Thymus (tissue), 11 donors: ENCODE results near the gene GAL3ST1. TPM values are rescaled to one million over a fixed set of nuclear protein-coding genes. Genes with fewer than 3 reads are reported as not detected.
"Not testable (repeated sequence)": the region's sequence is repeated elsewhere in the genome, so short reads cannot be mapped to it uniquely, and the experiment has no call there.

Experiments
- DNase-seq, 9 donors: peaks; one replicate each; pipeline ENCODE4 v3.0.0-alpha.2; 2013; ENCODE audit warnings: low spot score in 9 of 9, low read depth in 6 of 9, missing footprints in 1 of 9
- H3K27ac ChIP-seq, 2 donors: one replicate each; pipeline ENCODE4 v1.5.1; 2013; ENCODE audit warnings: control low read depth in 1 of 2, low read depth in 1 of 2, low read length in 1 of 2, mild to moderate bottlenecking in 1 of 2, moderate library complexity in 1 of 2
- H3K27me3 ChIP-seq, 2 donors: one replicate each; pipeline ENCODE4 v1.5.1; 2013; ENCODE audit warnings: low read length in 1 of 2; ENCODE audit not compliant: control insufficient read depth in 2 of 2, insufficient read depth in 1 of 2
- H3K36me3 ChIP-seq, 2 donors: one replicate each; pipeline ENCODE4 v1.5.1; 2013; ENCODE audit warnings: low read length in 1 of 2, mild to moderate bottlenecking in 1 of 2, moderate library complexity in 1 of 2; ENCODE audit not compliant: control insufficient read depth in 2 of 2, insufficient read depth in 2 of 2
- H3K4me1 ChIP-seq, 2 donors: one replicate each; pipeline ENCODE4 v1.5.1; 2013; ENCODE audit warnings: low read length in 2 of 2; ENCODE audit not compliant: control insufficient read depth in 2 of 2, insufficient read depth in 2 of 2
- H3K4me3 ChIP-seq, 2 donors: one replicate each; pipeline ENCODE4 v1.5.1; 2013; ENCODE audit warnings: low read length in 2 of 2, control low read depth in 1 of 2, mild to moderate bottlenecking in 1 of 2
- H3K9me3 ChIP-seq, 2 donors: one replicate each; pipeline ENCODE4 v1.5.1; 2013; ENCODE audit warnings: low read length in 1 of 2, mild to moderate bottlenecking in 1 of 2; ENCODE audit not compliant: control insufficient read depth in 2 of 2, insufficient read depth in 1 of 2
- WGBS: extraction: QIAGEN DNeasy Blood & Tissue Kit; methylation state at CpG from one replicate; pipeline ENCODE4 v1.1.7; 2013; 5-methylcytosine and 5-hydroxymethylcytosine counted together
- polyA plus RNA-seq: library from polyadenylated mRNA; stranded (reverse); fragments of 200-250 nt; gene quantifications from one replicate; pipeline ENCODE4 v1.2.3, GENCODE V29; 2013
- total RNA-seq: library from RNA; stranded (reverse); fragments of 120-200 nt; gene quantifications from one replicate; pipeline ENCODE4 v1.2.4, GENCODE V29; 2013
- donor health status: healthy.

The GAL3ST1 gene
- total and polyA plus RNA-seq, 2 donors: 0.09 to 0.46 TPM

DNA sequence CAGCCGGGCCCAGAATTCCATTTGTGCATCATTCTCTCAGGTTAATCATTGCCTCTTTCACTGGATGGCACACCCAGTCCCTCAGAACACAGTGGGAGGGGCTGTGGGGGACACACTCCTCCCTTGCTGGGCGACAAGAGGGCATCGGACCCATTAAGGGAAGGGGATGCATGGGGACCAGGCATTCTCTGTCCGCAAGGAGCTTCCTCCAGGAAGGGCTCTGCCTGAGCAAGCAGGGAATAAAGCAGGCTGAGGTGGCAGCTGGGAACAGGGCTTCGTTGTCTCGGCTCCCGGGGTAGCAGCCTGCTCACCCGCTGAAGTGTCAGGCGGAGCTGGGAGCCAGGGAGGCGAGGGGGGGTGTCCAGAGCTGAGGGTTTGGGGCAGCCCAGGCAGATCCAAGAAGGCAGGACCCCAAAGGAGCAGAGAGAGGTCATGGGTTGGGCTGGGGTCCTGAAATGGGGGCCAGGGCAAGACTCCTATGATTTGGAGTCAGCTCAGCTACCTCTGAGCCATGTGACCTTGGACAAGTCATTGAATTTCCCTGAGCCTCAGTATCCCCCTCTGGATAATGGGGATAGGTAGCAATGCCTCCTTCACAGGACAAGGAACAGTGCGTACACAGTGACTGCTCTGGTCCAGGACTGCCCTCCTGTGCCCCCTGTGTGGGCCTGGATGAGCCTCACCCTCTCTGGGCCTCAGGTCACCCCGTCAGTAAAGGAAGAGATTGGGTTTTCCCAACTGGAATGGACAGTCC is 1.4 kb downstream of the GAL3ST1 start:
- Histone ChIP-seq H3K4me1 (peaks cover 0 to 2% of the 10 kb centered on the region in 2 donors), H3K9me3 (no peaks in the 10 kb centered on the region), H3K36me3 (peaks cover 18 to 20% of the 10 kb centered on the region in 2 donors), H3K4me3 (no peak overlapping the region), H3K27me3 (peaks cover 19 to 50% of the 10 kb centered on the region in 2 donors), H3K27ac (no peak overlapping the region)
- DNase-seq: no peak
- 78% methylated on average over 12 of the region's 12 CpGs for WGBS

DNA sequence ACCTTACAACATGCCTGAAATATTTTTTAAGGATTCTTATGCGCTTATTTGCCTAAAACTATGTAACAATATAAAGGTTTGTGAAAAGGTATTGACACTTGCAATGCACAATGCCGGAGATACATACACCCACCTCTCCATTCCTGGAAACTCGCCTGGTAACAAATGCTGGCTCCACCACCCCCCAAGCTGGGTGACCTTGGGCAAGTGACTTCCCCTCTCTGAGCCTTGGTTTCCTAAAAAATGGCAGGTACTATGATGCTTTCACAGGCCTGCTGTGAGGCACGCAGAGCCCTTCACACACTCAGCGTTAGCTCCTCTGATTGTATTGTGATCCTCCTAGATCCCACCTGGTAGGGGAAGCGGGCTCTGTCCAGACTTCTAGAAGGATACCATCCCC is 2.3 kb downstream of the GAL3ST1 start:
- DNase-seq: no peak
- 92% methylated on average over 6 of the region's 6 CpGs for WGBS
- H3K27ac ChIP-seq: no peak overlapping the region

DNA sequence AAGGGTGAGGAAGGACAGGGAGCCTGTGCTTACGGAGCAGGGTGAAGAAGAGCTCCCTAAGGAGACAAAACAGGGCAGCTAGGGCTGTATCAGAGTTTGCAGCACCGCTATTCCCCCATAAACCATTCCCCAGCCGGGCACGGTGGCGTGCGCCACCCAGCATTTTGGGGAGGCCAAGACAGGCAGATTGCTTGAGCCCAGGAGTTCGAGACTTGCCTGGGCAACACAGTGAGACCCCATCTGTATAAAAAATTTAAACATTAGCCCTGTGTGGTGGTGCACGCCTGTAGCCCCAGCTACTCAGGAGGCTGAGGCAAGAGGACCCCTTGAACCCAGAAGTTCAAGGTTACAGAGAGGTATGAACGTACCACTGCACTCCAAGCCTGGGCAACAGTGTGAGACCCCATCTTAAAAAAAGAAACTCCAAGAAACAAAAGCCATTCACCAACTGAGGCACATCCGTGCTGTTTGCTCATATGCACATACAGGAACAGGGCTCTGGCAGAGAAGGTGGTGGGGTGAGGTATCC is 4.7 kb downstream of the GAL3ST1 start:
- DNase-seq: no peak
- Histone ChIP-seq H3K27ac (no peak overlapping the region), H3K4me3 (no peak overlapping the region), H3K36me3 (no peaks in the 10 kb centered on the region), H3K9me3 (no peaks in the 10 kb centered on the region), H3K4me1 (peaks cover 0 to 1% of the 10 kb centered on the region in 2 donors), H3K27me3 (peaks cover 12 to 42% of the 10 kb centered on the region in 2 donors)
- WGBS: 94% methylated on average over 10 of the region's 10 CpGs

More for the DNA sequence above, 2.3 kb downstream of the GAL3ST1 start:
- Histone ChIP-seq H3K9me3 (no peaks in the 10 kb centered on the region), H3K27me3 (peaks cover 19 to 50% of the 10 kb centered on the region in 2 donors), H3K4me3 (no peak overlapping the region), H3K36me3 (peaks cover 11 to 20% of the 10 kb centered on the region in 2 donors), H3K4me1 (peaks cover 0 to 2% of the 10 kb centered on the region in 2 donors)

GRCh38 chr22:30568137-30568805 is 6.2 kb downstream of the GAL3ST1 start:
- Histone ChIP-seq H3K4me1 (no peaks in the 10 kb centered on the region), H3K36me3 (no peaks in the 10 kb centered on the region), H3K9me3 (no peaks in the 10 kb centered on the region), H3K4me3 (no peak overlapping the region), H3K27ac (no peak overlapping the region), H3K27me3 (peaks cover 0 to 36% of the 10 kb centered on the region in 2 donors)
- DNase-seq: no peak
- WGBS: 84% methylated on average over 10 of the region's 10 CpGs

DNA sequence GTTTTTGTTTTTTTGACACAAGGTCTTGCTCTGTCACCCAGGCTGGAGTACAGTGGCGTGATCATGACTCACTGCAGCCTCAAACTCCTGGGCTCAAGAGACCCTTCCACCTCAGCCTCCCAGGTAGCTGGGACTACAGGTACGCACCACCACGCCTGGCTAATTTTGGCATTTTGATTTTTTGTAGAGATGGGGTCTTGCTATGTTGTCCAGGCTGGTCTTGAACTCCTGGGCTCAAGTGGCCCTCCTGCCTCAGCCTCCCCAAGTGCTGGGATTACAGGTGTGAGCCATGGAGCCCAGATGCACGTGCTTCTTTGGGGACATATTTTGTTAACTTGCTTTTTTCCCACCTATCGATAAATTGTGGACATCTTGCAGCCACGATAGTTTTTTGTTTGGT is 7.2 kb downstream of the GAL3ST1 start:
- 93% methylated on average over 6 of the region's 6 CpGs for WGBS
- H3K27me3 ChIP-seq: peaks cover 0 to 26% of the 10 kb centered on the region in 2 donors
- H3K4me3 ChIP-seq, DNase-seq, H3K4me1 ChIP-seq, H3K9me3 ChIP-seq, H3K36me3 ChIP-seq, H3K27ac ChIP-seq: not testable (repeated sequence)

- no peak for DNase-seq
- WGBS: 83% methylated on average over 7 of the region's 7 CpGs
- no peaks in the 10 kb centered on the region for H3K36me3 ChIP-seq
- no peaks in the 10 kb centered on the region for H3K9me3 ChIP-seq
- H3K4me3 ChIP-seq: no peak overlapping the region
- peaks cover 0 to 19% of the 10 kb centered on the region in 2 donors for H3K27me3 ChIP-seq
- no peak overlapping the region for H3K27ac ChIP-seq
- H3K4me1 ChIP-seq: no peaks in the 10 kb centered on the region
These were observed 8.3 kb downstream of the GAL3ST1 start for GRCh38 chr22:30566125-30566524.

GRCh38 chr22:30565341-30565740 is 9.1 kb downstream of the GAL3ST1 start:
- no peak for DNase-seq
- Histone ChIP-seq H3K27ac (no peak overlapping the region), H3K4me3 (no peak overlapping the region), H3K27me3 (peaks cover 0 to 16% of the 10 kb centered on the region in 2 donors), H3K4me1 (no peaks in the 10 kb centered on the region), H3K36me3 (no peaks in the 10 kb centered on the region), H3K9me3 (no peaks in the 10 kb centered on the region)
- 90% methylated on average over 4 of the region's 4 CpGs for WGBS

GRCh38 chr22:30564761-30565119 is 9.7 kb downstream of the GAL3ST1 start:
- Histone ChIP-seq H3K4me3 (no peak overlapping the region), H3K36me3 (no peaks in the 10 kb centered on the region), H3K27ac (no peak overlapping the region), H3K27me3 (peaks cover 0 to 16% of the 10 kb centered on the region in 2 donors), H3K4me1 (no peaks in the 10 kb centered on the region), H3K9me3 (no peaks in the 10 kb centered on the region)
- 68% methylated on average over 3 of the region's 3 CpGs for WGBS
- no peak for DNase-seq

GRCh38 chr22:30564045-30564760 is 10.3 kb downstream of the GAL3ST1 start:
- no peak for DNase-seq
- 88% methylated on average over 8 of the region's 8 CpGs for WGBS
- no peak overlapping the region for H3K4me3 ChIP-seq
- no peaks in the 10 kb centered on the region for H3K9me3 ChIP-seq
- no peaks in the 10 kb centered on the region for H3K36me3 ChIP-seq
- H3K4me1 ChIP-seq: no peaks in the 10 kb centered on the region
- peaks cover 0 to 13% of the 10 kb centered on the region in 2 donors for H3K27me3 ChIP-seq
- H3K27ac ChIP-seq: no peak overlapping the region
